AG09309 (cell line): ENCODE data around the gene TM2D3.

ENCODE experiments used
- DNase-seq: peaks from one replicate; pipeline ENCODE4 v3.0.0-alpha.2; 2010; ENCODE audit warnings: low read depth
- H3K4me3 ChIP-seq: 2 replicates; pipeline ENCODE4 v1.5.1; 2011; ENCODE audit warnings: mild to moderate bottlenecking, low read depth, low read length, moderate library complexity; ENCODE audit not compliant: control insufficient read depth
- TF ChIP-seq, protein P1 (sequence below): IDR thresholded peaks from 2 replicates; pipeline ENCODE4 v1.5.1; 2011; ENCODE audit warnings: mild to moderate bottlenecking, low read depth, low read length, inconsistent platforms; ENCODE audit not compliant: insufficient read depth, control insufficient read depth; ENCODE audit errors: missing control alignments

The TM2D3 gene

DNA sequence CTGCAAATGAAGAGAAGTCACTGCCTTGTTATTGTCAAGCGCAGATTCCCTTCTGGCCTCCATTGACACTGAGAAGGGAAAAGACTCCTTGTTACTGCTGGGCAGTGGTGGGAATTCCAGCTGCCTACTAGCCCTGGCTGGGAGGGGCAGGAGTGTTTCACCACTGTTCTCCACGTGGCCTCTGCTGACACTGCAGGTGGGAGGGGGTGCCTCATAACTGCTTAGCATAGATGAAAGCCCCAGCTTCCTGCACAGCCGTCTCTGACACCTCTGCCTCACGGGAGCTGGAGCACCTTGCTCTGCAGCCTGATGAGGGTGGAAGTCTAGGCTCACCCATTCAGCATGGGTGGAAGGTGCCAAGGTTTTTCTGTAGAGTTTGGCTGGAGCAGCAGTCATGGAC lies 52.1 kb downstream of the TM2D3 start:
- DNase-seq: no peak
- TF ChIP-seq, protein P1, sequence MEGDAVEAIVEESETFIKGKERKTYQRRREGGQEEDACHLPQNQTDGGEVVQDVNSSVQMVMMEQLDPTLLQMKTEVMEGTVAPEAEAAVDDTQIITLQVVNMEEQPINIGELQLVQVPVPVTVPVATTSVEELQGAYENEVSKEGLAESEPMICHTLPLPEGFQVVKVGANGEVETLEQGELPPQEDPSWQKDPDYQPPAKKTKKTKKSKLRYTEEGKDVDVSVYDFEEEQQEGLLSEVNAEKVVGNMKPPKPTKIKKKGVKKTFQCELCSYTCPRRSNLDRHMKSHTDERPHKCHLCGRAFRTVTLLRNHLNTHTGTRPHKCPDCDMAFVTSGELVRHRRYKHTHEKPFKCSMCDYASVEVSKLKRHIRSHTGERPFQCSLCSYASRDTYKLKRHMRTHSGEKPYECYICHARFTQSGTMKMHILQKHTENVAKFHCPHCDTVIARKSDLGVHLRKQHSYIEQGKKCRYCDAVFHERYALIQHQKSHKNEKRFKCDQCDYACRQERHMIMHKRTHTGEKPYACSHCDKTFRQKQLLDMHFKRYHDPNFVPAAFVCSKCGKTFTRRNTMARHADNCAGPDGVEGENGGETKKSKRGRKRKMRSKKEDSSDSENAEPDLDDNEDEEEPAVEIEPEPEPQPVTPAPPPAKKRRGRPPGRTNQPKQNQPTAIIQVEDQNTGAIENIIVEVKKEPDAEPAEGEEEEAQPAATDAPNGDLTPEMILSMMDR: no peak
- no peak overlapping the region for H3K4me3 ChIP-seq

DNA sequence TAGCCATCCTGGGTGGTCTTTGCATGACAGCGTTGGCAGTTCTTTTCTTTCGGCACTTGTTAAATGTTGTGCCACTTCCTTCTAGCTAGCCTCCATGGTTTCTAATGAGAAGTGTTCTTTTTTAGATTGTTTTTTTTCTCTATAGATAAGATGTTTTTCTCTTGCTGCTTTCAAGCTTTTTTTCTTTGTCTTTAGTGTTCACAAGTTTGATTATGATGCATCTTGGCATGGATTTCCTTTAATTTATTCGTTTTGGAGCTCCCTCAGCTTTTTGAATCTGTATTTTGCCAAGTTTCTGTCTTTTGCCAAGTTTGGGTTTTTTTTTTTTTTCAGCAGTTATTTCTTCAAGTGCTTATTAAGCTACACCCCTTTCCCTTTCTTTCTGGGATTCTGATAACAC lies 53.1 kb downstream of the TM2D3 start:
- TF ChIP-seq, protein P1: no peak
- no peak overlapping the region for H3K4me3 ChIP-seq
- no peak for DNase-seq

DNA sequence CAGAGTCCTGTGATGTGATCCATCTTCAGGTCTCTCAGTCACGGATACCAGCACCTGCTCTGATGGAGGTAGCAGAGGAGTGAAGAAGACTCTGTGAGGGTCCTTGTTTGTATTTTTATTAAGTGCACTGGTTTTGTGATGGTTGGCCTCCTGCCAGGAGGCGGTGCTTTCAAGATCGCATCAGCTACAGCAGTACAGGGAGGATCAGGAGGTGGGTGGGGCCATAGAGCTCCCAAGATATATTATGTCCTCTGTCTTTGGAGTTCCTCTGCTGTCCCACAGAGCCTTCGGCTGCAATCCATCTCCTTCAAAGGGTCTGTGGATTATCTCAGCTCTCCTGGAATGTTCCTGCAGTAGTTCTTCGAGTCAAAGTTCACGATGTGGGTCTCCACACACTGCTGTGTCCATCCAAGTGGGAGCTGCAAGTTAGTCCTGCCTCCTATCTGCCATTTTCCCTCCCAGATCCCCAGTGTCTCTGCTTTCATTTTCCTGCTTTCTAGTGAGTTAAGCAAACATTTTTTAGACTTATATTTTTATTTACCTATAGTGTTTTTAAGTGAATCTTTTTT lies 54.7 kb downstream of the TM2D3 start:
- DNase-seq: no peak

DNA sequence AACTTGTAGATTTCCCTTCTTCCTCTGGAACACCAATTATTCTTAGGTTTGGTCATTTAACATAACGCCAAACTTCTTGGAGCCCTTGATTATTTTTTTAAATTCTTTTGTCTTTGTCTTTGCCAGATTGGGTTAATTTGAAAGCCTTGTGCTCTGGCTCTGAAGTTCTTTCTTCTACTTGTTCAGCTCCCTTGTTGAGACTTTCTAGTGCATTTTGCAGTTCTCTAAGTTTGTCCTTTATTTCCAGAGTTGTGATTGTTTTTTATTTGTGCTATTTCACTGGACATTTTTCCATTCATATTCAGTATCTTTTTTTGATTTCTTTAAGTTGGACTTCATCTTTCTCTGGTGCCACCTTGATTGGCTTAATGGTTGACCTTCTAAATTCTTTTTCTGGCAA lies 55.5 kb downstream of the TM2D3 start:
- TF ChIP-seq, protein P1: no peak
- H3K4me3 ChIP-seq: no peak overlapping the region
- no peak for DNase-seq

More for the DNA sequence above, 54.7 kb downstream of the TM2D3 start:
- H3K4me3 ChIP-seq: no peak overlapping the region
- TF ChIP-seq, protein P1: no peak
